ENCODE data around the gene RAPGEF6.

RAPGEF6 gene

GRCh38 chr5:131672776-131673175 is 37.7 kb upstream of the RAPGEF6 start (continued):
- TF ChIP-seq AEBP2 (tag by site-specific recombination; IDR thresholded peaks at IDR 0.05; ENCODE audit: borderline replicate concordance) (no peak), ZNF341 (tag by site-specific recombination; IDR thresholded peaks at IDR 0.05; ENCODE audit: low read depth) (no peak), ZNF596 (tag by site-specific recombination; IDR thresholded peaks at IDR 0.05) (no peak), ZNF660 (tag by site-specific recombination; IDR thresholded peaks at IDR 0.05) (no peak), ZNF621 (tag by site-specific recombination; IDR thresholded peaks at IDR 0.05) (no peak), ZNF701 (tag by site-specific recombination; IDR thresholded peaks at IDR 0.05) (no peak), ZXDB (tag by site-specific recombination; IDR thresholded peaks at IDR 0.05) (no peak), ZNF521 (tag by site-specific recombination; IDR thresholded peaks at IDR 0.05) (no peak), FEZF1 (tag by site-specific recombination; IDR thresholded peaks at IDR 0.05) (no peak)

GRCh38 chr5:131671994-131672655 is 37.1 kb upstream of the RAPGEF6 start:
- Histone ChIP-seq H3K4me3 (ENCODE audit: low read depth, low read length) (no peak overlapping the region), H3K27ac (ENCODE audit: extremely low read depth, low read depth, low read length) (no peak overlapping the region), H3K36me3 (ENCODE audit: control insufficient read depth in 2 of 2, insufficient read depth in 1 of 2, low read length in 2 of 2) (peaks cover 12 to 78% of the 10 kb centered on the region in 2 experiments), H3K4me1 (ENCODE audit: control insufficient read depth, insufficient read depth, low read length) (no peaks in the 10 kb centered on the region), H3K9me3 (ENCODE audit: control insufficient read depth, insufficient read depth, low read depth, low read length) (no peaks in the 10 kb centered on the region)
- ChIA-PET CTCF (no interaction called here), POLR2A (no interaction called here)
- TF ChIP-seq ZNF157 (tag by site-specific recombination; IDR thresholded peaks at IDR 0.05): no peak
- no peak for TF ChIP-seq GLI4 (tag by site-specific recombination; IDR thresholded peaks at IDR 0.05)
- TF ChIP-seq BCL11A (tag by site-specific recombination; IDR thresholded peaks at IDR 0.05; ENCODE audit: low read depth): no peak
- TF ChIP-seq, protein P1, sequence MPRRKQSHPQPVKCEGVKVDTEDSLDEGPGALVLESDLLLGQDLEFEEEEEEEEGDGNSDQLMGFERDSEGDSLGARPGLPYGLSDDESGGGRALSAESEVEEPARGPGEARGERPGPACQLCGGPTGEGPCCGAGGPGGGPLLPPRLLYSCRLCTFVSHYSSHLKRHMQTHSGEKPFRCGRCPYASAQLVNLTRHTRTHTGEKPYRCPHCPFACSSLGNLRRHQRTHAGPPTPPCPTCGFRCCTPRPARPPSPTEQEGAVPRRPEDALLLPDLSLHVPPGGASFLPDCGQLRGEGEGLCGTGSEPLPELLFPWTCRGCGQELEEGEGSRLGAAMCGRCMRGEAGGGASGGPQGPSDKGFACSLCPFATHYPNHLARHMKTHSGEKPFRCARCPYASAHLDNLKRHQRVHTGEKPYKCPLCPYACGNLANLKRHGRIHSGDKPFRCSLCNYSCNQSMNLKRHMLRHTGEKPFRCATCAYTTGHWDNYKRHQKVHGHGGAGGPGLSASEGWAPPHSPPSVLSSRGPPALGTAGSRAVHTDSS (tag by site-specific recombination; IDR thresholded peaks at IDR 0.05): no peak
- TF ChIP-seq ZBTB49 (tag by site-specific recombination; IDR thresholded peaks at IDR 0.05; ENCODE audit: low read depth): no peak
- TF ChIP-seq ZNF416 (tag by site-specific recombination; IDR thresholded peaks at IDR 0.05): no peak
- TF ChIP-seq ZNF37A (tag by site-specific recombination; IDR thresholded peaks at IDR 0.05): no peak
- TF ChIP-seq ZNF654 (tag by site-specific recombination; IDR thresholded peaks at IDR 0.05; ENCODE audit: low read depth): no peak
- no peak for TF ChIP-seq KLF16 (tag by site-specific recombination; IDR thresholded peaks at IDR 0.05)
- TF ChIP-seq SP3 (tag by site-specific recombination; IDR thresholded peaks at IDR 0.05): no peak
- no peak for TF ChIP-seq ZNF48 (tag by site-specific recombination; IDR thresholded peaks at IDR 0.05)
- no peak for TF ChIP-seq ZNF280D (tag by site-specific recombination; IDR thresholded peaks at IDR 0.05)
- TF ChIP-seq HOXC10 (CRISPR knock-in tag; IDR thresholded peaks at IDR 0.05): no peak
- no peak for TF ChIP-seq ZNF341 (tag by site-specific recombination; IDR thresholded peaks at IDR 0.05; ENCODE audit: low read depth)
- no peak for TF ChIP-seq ZNF664 (tag by site-specific recombination; IDR thresholded peaks at IDR 0.05)

Measured in HEK293 (cell line).